RPMI8226 (cell line): ENCODE data around the gene GRB2.
"Not testable (repeated sequence)": the region's sequence is repeated elsewhere in the genome, so short reads cannot be mapped to it uniquely, and the experiment has no call there.

Experiments used
- DNase-seq: peaks from one replicate; pipeline ENCODE4 v3.0.0-alpha.2; 2015

GRB2 gene

DNA sequence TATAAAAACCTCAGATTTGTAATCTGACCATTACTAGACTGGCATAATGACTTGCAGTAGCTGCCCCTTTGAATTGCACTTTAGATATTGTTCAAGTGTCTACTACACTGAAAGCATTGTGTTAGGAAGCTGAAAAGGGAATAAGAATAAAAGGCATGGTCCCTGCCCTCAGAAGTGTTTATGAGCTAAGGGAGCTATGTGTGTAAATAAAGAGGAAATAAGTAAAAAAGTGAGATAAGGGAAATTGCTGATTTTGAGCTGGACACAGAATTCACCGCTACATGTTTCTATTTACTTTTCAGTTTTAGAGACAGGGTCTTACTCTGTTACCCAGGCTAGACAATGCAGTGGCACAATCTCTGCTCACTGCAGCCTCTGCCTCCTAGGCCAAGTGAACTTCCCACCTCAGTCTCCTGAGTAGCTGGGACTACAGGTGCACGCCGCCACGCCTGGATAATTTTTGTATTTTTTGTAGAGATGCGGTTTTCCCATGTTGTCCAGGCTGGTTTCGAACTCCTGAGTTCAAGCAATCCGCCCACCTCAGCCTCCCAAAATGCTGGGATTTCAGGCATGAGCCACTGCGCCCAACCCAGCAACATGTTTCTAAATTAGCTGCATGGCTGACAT, 57.0 kb downstream of the GRB2 start:
- no peak for DNase-seq

DNA sequence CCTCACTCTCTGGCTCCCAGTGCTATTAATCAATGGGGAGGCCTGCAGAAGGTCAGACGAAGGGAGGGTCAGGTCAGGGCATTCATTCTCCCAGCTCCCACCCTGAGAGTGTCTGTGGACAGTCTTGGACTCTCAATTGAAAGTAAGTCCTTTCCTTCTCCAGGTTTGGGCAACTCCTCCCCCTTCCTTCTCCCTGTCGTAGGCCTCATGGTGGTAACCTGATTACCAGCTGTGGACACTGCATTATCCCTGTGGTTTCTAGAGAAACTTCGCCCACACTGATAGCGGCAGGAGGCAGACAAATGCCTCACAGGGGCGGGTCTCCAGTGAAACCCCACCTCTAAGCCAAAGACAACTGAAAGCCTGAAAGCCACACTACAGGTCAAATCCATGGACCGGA, 58.6 kb downstream of the GRB2 start:
- DNase-seq, result no peak

- not testable (repeated sequence) for DNase-seq
Measured at GRCh38 chr17:75346368-75346767, 59.1 kb downstream of the GRB2 start.

GRCh38 chr17:75345514-75346167, 59.8 kb downstream of the GRB2 start:
- no peak for DNase-seq

DNA sequence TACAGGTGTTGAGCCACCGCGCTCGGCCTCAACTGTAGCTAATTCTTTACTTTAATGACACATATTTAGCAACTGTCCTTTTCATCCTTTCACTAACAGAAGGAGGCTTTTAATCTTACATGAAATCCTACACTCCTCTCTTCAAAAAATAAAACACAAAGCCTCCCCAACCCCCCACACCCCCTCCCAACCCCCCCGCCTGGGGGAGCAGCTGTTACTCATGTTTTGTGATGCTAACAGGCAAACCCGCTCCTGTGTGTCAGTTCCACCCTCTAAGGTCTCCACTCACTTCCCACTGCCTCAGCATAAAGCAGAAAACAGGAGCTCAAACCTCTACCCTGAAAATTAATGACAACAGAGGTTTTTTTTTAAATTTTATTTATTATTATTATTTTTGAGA, 60.8 kb downstream of the GRB2 start:
- no peak for DNase-seq

DNA sequence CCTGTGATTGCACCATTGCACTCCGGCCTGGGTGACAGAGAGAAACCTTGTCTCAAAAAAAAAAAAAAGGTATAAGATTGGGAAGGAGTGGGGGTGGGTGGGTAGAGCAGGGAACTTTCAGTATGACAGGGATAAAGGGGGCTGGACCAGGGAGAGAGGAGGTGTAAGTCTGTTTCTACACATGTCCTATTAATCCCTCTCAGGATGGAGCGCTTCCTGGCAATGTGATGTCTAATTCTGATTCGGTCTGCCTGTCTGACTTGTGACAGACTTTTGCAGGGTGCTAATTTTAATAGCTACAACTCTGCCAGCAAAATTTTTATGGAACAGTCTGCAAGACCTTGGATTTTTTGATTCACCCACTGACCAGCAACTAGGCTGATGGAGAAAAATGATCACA, 62.5 kb downstream of the GRB2 start:
- no peak for DNase-seq

DNA sequence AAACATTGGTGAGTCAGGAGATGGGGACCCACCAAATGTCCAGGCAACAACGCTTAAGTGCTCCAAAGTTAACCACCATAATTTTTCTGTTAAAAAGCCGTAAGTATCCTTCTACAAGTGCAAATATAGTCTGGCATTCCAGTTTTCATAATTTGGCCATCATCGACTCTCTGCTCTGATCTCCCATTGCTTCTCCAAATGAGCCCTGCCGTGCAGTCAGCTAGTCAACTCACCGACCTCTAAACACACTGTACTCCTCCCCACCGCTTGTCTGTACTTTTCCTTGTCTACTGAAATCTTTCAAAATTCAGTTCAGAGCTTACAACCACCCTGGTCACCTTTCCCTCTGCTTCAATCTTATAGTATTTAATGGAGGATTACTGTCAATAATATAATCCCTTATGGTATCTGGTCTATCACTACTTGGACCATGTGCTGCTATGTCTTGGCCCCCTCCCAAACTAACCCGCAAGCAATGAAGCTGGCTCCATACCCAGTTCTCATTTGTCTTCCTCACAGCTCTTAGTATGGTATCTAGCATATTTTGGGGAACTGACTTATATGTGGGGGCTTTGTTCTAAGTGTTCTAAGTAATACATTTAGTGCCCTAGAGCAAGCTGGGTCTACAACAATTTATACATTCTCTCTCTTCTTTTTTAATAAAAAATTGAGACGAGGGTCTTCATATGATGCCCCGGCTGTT, 63.5 kb downstream of the GRB2 start:
- no peak for DNase-seq

DNA sequence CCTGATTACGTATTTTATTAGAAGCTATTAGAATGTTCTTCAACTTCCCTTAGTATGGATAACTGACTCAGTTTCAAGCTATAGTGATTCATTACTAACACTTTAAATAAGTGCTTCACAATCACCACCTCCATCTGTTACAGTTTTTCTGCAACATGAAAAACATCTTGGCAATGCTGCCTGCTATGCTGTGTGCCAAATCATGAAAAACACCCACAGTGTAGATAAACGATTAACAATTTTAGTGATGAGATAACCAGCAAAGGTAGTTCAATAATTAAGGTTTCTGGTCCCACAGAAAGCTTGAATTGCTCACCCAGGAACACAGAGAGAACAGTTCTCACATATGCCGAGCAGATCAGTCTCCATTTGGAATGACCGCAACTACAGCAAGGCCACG, 64.8 kb downstream of the GRB2 start:
- no peak for DNase-seq

- DNase-seq, result no peak
Measured at GRCh38 chr17:75339971-75340370, 65.5 kb downstream of the GRB2 start.

DNA sequence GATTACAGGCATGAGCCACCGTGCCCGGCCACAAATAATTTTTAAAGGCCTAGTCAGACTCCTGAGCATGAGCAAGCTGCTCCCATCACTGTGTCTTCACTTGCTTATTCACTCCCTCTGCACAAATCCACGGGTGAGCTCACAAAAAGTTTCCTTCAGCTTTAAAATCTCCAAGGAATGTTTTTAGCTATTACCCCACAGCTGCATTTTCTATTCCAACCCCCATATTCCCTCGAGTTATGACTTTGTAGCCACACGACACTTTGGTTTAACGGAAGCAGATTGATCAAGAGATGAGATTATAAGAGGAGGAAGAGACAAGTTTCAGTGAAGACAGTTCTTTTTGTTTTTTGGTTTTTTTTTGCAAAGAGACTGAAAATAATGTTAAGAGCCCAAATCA, 67.1 kb downstream of the GRB2 start:
- no peak for DNase-seq

DNA sequence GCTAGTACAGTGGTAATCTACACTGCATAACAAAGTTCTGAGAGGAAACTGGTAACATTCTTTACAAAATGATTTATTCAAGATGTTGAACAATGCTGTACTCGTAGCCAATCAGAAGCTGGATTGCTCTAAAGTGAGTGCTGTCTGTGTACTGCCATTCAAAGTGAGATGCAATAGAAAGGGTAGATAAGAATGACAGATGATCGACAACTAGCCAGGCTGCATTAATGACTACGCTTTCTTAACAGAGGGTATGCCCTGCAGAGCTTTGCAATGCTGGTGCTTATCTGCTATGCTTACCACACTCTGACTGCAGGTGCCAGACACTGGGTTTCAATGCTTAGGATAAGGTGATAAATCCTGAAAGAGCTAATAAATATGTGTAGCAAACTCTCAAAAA, 70.2 kb downstream of the GRB2 start:
- no peak for DNase-seq

DNA sequence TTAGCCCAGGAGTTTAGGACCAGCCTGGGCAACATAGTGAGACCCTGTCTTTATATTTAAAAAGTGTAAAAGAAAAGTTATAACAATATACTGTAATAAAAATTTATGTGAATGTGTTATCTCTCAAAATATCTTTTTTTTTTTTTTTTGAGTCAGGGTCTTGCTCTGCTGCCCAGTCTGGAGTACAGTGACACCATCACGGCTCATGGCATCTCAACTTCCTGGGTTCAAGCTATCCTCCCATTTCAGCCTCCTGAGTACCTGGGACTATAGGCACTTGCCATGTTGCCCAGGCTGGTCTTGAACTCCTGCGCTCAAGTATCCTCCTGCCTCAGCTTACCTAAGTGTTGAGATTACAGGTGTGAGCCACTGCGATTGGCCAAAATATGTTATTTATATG, 70.8 kb downstream of the GRB2 start:
- DNase-seq, result no peak

DNA sequence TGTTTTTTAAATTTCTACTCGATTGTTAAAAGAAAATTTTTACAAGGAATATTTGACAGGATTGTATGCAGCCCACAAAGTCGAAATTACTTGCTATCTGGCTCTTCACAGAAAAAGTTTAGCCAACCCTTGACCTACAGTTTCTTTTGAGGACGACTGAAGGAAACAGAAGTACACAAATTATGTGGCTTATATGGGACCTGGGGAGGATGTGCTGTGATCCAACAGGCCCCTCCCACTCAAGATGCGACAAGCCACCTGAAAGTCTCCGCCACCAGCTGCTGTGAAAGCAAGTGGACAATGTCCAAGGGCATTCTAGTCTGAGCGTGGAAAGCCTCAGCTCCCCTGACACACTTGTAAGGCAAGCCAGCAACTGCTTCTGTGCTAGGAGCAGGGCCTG, 73.8 kb downstream of the GRB2 start:
- DNase-seq, result no peak

DNA sequence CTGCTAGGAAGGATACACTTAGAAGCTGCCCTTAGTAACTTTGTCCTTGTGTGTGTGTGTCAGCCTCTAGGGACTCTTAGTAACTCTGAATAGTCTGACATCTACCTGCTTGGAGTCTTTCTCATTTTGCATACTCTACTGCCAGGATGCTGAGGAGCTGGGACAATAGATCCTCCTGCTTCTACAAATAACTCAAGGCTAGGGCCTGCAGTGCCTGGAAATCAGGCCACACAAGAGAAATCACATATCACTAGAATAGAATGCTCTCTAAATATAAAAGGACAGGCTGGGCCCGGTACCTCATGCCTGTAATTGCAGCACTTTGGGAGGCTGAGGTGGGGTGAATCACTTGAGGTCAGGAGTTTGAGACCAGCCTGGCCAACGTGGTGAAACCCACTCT, 77.7 kb downstream of the GRB2 start:
- no peak for DNase-seq

- DNase-seq, result no peak
Measured at GRCh38 chr17:75326226-75326848, 79.1 kb downstream of the GRB2 start.

DNA sequence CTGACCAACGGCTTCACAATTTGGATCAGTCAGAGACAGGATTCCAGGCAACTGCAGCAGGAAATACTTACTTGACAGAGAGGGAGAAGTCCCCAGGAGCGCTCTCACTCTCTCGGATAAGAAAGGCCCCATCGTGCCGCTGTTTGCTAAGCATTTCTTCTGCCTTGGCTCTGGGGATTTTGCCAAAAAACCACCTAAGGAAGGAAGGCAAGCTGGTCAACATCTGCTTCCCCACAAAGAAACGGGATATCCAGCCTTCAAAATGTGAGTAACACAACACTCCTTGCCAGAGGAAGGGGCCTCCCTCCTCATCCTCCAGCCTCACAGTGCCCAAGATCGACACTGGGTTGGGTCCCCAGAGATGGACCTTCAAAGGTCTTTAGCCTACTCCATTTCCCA, 79.7 kb downstream of the GRB2 start:
- DNase-seq, result no peak

GRCh38 chr17:75325348-75325747, 80.1 kb downstream of the GRB2 start:
- DNase-seq, result no peak

GRCh38 chr17:75321506-75321905, 84.0 kb downstream of the GRB2 start:
- DNase-seq, result no peak

GRCh38 chr17:75319904-75320691, 85.4 kb downstream of the GRB2 start:
- no peak for DNase-seq

GRCh38 chr17:75318615-75319222, 86.8 kb downstream of the GRB2 start:
- no peak for DNase-seq

DNA sequence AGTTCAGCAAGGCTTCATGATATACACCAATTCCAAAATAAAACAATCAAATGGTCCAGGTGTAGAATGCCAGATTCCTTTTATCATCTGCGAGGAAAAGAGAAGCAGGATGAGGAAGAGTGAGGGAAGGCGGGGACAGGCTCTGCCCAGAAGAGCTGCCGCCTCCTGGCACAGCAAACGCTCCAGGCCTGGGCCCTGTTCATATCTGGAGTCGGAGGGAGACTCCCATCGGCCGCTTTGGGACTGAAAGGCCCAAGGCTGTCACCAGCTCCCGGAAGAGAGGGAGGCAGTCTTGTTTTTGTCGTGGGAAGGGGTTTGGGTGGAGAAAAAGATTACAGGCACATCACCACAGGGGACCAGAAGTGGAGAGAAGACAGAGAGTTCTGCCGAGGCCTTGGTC, 87.3 kb downstream of the GRB2 start:
- DNase-seq, result no peak

DNA sequence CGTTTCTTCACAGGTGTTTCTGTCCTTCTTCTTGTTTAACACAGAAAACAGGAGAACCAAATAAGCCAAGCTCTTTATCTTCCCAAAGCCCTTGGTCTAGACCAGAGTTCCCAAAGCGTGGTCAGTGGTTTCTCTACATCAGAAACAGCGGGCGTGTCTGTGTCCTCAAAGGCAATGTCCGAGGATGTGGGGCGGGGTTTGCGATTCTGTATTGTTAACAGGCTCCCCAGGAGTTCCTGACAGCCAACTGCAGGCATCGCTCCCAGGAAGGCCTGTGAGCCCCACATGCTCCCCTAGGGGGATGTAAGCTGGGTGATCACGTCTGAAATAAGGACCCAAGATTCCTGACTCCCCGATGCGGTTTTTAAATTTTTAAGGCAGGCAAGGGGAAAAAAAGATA, 87.8 kb downstream of the GRB2 start:
- DNase-seq, result no peak

DNA sequence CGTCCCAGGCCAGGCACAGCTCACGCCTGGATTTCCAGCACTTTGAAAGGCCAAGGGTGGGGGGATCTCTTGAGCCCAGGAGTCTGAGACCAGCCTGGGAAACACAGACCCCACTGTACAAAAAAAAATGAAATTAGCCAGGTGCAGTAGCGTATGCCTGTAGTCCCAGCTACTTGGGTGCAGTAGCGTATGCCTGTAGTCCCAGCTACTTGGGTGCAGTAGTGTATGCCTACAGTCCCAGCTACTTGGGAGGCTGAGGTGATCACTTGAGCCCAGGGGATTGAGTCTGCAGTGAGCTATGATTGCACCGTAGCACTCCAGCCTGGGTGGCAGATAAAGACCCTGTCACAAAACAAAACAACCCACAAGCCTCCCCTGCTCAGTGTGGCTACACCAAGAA, 89.2 kb downstream of the GRB2 start:
- DNase-seq, result no peak
